HG02885 (cell line): ENCODE data around the gene TP53RK.
"Not testable (repeated sequence)": the region's sequence is repeated elsewhere in the genome, so short reads cannot be mapped to it uniquely, and the experiment has no call there.

ENCODE experiments used
- ATAC-seq: cut with Tn5 transposase; IDR thresholded peaks from one replicate; pipeline ENCODE4 v1.9.1; 2021; ENCODE audit warnings: mild to moderate bottlenecking; ENCODE audit not compliant: unreplicated experiment, poor library complexity

TP53RK gene

GRCh38 chr20:46683939-46684750 lies 5.1 kb downstream of the TP53RK start:
- no peak for ATAC-seq

- ATAC-seq, result no peak
Measured at GRCh38 chr20:46683668-46683938, 5.6 kb downstream of the TP53RK start.

GRCh38 chr20:46683011-46683667 lies 6.1 kb downstream of the TP53RK start:
- no peak for ATAC-seq

- ATAC-seq, result no peak
Measured at GRCh38 chr20:46682063-46682821, 7.0 kb downstream of the TP53RK start.

- no peak for ATAC-seq
Measured at GRCh38 chr20:46681032-46681854, 8.0 kb downstream of the TP53RK start.

GRCh38 chr20:46680684-46681031 lies 8.6 kb downstream of the TP53RK start:
- no peak for ATAC-seq

- no peak for ATAC-seq
Measured at GRCh38 chr20:46678516-46678915, 10.7 kb downstream of the TP53RK start.

- no peak for ATAC-seq
Measured at GRCh38 chr20:46677608-46678007, 11.6 kb downstream of the TP53RK start.

GRCh38 chr20:46676649-46677316 lies 12.5 kb downstream of the TP53RK start:
- not testable (repeated sequence) for ATAC-seq

- ATAC-seq, result no peak
Measured at GRCh38 chr20:46674253-46675083, 14.8 kb downstream of the TP53RK start.

- ATAC-seq, result no peak
Measured at GRCh38 chr20:46673394-46674252, 15.6 kb downstream of the TP53RK start.

GRCh38 chr20:46672543-46673148 lies 16.6 kb downstream of the TP53RK start:
- ATAC-seq, result no peak

- ATAC-seq, result no peak
Measured at GRCh38 chr20:46671866-46672542, 17.2 kb downstream of the TP53RK start.

- ATAC-seq, result no peak
Measured at GRCh38 chr20:46670585-46671584, 18.4 kb downstream of the TP53RK start.

- ATAC-seq, result no peak
Measured at GRCh38 chr20:46670228-46670584, 19.0 kb downstream of the TP53RK start.

- no peak for ATAC-seq
Measured at GRCh38 chr20:46666818-46667515, 22.3 kb downstream of the TP53RK start.
